HG03520 (cell line): ENCODE measurements around the gene MIA.
"Not testable (repeated sequence)": the region's sequence is repeated elsewhere in the genome, so short reads cannot be mapped to it uniquely, and the experiment has no call there.

Experiments
- ATAC-seq: cut with Tn5 transposase; IDR thresholded peaks from one replicate; pipeline ENCODE4 v1.9.1; 2021; ENCODE audit warnings: mild to moderate bottlenecking, moderate library complexity; ENCODE audit not compliant: unreplicated experiment

MIA gene

DNA sequence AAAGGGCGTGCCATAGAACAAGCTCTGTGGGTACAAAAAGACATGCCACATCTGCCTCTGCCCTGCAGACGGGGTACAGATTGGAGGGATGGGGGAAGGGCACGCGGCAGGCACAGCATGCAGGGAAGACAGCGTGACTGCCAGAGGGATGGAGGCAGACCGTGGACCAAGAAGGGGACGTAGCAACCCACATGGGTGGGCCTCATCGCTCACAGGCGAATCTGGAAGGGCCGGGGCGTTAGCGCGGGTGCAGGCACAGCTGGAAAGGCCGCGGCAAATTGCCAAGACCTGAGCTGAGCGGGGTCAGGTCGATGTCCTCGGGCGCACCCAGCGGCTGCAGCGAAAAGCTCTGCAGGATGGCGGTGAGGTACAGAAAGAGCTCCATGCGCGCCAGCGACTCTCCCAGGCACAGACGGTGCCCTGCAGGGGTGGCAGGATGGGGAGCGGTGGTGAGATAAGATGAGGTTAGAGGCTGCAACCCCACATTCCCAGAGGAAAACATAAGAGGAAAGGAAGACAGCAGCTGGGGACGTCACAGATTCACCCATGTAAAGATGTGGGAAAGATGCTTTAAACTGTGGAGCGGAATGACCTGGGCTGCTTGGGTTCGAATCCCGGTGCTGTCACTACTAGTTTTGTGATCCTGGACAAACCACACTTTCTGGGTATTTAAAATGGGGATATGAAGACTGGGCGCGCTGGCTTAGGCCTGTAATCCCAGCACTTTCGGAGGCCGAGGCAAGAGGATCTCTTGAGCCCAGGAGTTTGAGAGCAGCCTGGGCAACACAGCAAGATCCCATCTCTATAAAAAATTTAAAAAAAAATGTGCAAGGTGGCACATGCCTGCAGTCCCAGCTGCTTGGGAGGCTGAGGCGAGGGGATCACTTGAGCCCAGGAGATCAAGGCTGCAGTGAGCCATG lies 43.4 kb downstream of the MIA start:
- ATAC-seq: not testable (repeated sequence)

- ATAC-seq: not testable (repeated sequence)
Observed at GRCh38 chr19:40819479-40820234, 44.3 kb downstream of the MIA start.

DNA sequence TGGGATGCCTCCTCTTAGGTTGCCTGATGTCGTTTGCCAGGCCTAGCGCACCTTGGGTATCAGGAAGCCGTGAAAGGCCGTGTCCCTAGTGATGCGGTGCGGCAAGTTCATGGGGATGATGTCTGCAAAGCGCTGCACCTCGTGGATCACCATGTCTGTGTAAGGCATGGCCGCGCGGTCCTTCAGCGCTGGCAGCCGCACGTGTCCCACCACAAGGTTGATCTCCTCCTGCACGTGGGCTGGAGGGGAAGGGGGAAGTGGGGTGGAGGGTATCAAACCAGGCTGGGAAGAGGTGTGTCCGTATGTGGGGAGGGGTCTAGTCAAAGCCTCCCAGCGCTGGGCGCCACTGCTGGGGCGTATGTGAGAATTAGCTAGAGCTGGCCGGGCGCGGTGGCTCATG lies 46.8 kb downstream of the MIA start:
- no peak for ATAC-seq

- not testable (repeated sequence) for ATAC-seq
Observed at GRCh38 chr19:40822704-40823553, 47.6 kb downstream of the MIA start.

- not testable (repeated sequence) for ATAC-seq
Observed at GRCh38 chr19:40824916-40825315, 49.6 kb downstream of the MIA start.

DNA sequence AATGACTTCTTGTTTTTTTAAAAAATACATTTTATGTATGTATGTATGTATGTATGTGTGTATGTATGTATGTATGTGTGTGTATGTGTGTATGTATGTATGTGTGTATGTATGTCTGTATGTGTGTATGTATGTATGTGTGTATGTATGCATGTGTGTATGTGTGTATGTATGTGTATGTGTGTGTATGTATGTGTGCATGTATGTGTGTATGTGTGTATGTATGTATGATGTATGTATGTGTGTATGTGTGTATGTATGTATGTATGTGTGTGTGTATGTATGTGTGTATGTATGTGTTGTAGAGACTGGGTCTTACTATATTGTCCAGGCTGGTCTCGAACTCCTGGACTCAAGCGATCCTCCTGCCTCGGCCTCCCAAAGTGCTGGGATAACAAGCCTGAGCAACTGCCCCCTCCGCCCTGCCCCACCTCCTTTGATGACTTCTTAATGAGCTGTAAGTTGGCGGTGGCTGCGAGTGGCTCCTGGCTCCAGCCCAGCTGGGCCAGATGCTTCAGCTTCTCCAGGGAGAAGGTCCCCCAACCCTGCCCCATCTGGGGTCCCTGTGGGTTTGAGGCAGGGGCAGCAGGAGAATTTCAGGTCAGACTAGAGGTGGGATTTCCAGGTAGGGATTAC lies 50.3 kb downstream of the MIA start:
- ATAC-seq: not testable (repeated sequence)

DNA sequence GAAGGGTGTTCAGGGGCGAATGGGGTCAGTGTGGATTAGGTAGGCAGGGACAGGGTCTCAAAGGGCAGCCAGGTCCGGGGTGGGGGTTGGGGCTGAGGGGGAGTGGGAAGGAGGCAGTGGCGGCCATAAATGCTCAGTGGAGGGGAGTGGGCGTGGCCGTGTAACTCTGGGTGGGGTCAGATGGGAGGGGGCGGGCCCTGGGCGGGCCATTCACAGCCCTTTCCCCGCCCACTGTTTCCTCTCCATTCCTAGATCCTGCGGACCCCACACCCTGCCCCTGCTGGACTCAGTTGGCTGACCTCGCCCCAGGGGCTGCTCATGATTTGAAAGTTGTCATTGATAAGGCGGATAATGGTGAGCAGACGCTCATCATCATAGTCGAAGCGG lies 51.0 kb downstream of the MIA start:
- not testable (repeated sequence) for ATAC-seq

DNA sequence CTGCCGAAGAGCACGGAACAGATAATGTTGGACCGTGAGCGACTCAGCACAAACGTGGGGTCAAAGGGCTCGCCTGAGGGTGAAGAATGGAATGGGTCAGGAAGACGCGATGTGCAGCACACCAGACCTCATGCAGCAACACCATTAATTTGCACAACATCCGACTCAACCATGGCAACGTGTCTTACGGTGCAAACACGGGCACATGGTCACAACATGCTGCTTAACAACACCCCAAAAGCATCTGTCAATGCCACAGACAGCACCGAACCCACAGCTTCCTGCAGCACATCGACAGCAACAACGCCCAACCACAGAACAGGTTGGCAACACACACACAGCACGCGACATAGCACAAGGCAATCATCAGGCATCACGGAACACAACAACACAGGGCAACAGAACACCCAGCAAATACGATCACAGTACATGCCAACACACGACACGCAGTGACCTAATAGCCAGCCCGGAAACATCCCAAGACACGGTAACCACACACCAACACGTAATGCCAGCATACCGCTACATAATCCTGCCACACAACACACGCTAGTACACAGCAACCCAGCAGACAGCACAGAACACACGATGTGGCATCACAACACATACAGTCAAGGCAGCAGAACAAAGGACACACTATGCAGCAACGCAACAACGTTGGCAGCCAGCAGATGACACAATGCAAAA lies 51.5 kb downstream of the MIA start:
- ATAC-seq: not testable (repeated sequence)
